DOHH2 (cell line): Measurements from ENCODE around the gene GPR108.

ENCODE experiments used
- CTCF ChIP-seq: fragments of 200-600 bp; sonication (generic); IDR thresholded peaks from one replicate; pipeline ENCODE4 v1.5.1; 2014; ENCODE audit warnings: antibody characterized with exemption, mild to moderate bottlenecking, low read depth, low read length; ENCODE audit not compliant: poor library complexity, severe bottlenecking
- EZH2phosphoT487 ChIP-seq: fragments of 200-600 bp; sonication (generic); IDR thresholded peaks from 2 replicates; pipeline ENCODE4 v1.6.1; 2017; ENCODE audit warnings: borderline replicate concordance, mild to moderate bottlenecking, antibody characterized with exemption, low read length, moderate library complexity, mixed read lengths

DNA sequence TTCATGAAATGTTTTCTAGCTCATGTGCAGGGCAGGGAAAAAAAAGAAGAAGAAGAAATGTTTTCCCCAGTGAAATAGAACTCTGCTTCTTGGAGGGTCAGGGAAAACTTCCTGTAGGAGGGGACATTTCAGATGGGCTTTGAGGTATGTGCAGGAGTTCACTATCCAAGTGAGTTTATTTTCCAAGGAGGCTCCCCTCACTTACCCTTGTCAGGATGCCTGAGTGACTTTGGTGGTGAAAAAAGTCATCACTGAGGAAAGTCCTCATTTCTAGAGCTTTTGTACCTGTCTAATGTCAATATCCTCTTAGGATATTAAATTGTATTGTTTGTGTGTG is 16.3 kb downstream of the GPR108 start:
- TF ChIP-seq CTCF (no peak), EZH2phosphoT487 (no peak)
